Gastrocnemius medialis (tissue), 4 donors: ENCODE measurements around the gene PHACTR3.

Source experiments
- CTCF ChIP-seq, 5 experiments: fragments of 450-650 bp in 3 of 5; fragments of 200-600 bp in 2 of 5; sonication (generic) in 2 of 5; IDR thresholded peaks in 4 of 5; conservative IDR thresholded peaks in 1 of 5; 1 replicate in 4 of 5; 2 replicates in 1 of 5; pipeline ENCODE4 v1.5.1; 2016 to 2019; ENCODE audit warnings: antibody characterized with exemption in 5 of 5, mild to moderate bottlenecking in 3 of 5, moderate library complexity in 3 of 5
- POLR2A ChIP-seq, 2 donors: fragments of 450-650 bp; IDR thresholded peaks; one replicate each; pipeline ENCODE4 v1.6.1; 2017; ENCODE audit warnings: antibody characterized with exemption in 2 of 2, mild to moderate bottlenecking in 2 of 2, moderate library complexity in 2 of 2

- TF ChIP-seq CTCF (IDR thresholded peaks at IDR 0.05 in 4 of 5, conservative IDR thresholded peaks at IDR 0.05 in 1 of 5): no peak
- no peak for TF ChIP-seq POLR2A (IDR thresholded peaks at IDR 0.05)
Observed at GRCh38 chr20:59686404-59687346, 82.3 kb downstream of the PHACTR3 start.
